ENCODE measurements around the gene SPINT1. TPM values are rescaled to one million over a fixed set of nuclear protein-coding genes. Genes with fewer than 3 reads are reported as not detected.

The SPINT1 gene
- total RNA-seq, 1 donor from 2014 or later = 0.90 TPM

GRCh38 chr15:40891810-40892446 lies 48.1 kb downstream of the SPINT1 start:
- peak; percentile 18 to 61 for DNase-seq (ENCODE audit: low read depth in 2 of 2)

- no peak for DNase-seq (ENCODE audit: low read depth in 2 of 2)
Measured at GRCh38 chr15:40892447-40893012, 48.7 kb downstream of the SPINT1 start.

GRCh38 chr15:40893019-40893670 lies 49.3 kb downstream of the SPINT1 start:
- no peak for DNase-seq (ENCODE audit: low read depth in 2 of 2)

- peak; percentile 94 to 98 for DNase-seq (ENCODE audit: low read depth in 2 of 2)
Measured at GRCh38 chr15:40893733-40894680, 50.2 kb downstream of the SPINT1 start, which contains the start of gene VPS18. Gene VPS18, plus strand, starts transcription at chr15:40894450. Its CDS starts 319 bp downstream, at chr15:40894769.

GRCh38 chr15:40894681-40895448 lies 51.0 kb downstream of the SPINT1 start:
- peak; percentile 46 to 80 for DNase-seq (ENCODE audit: low read depth in 2 of 2)

GRCh38 chr15:40899536-40900207 lies 55.8 kb downstream of the SPINT1 start:
- no peak for DNase-seq (ENCODE audit: low read depth in 2 of 2)

GRCh38 chr15:40900256-40901052 lies 56.6 kb downstream of the SPINT1 start:
- no peak for DNase-seq (ENCODE audit: low read depth in 2 of 2)

- no peak for DNase-seq (ENCODE audit: low read depth in 2 of 2)
Measured at GRCh38 chr15:40901053-40901443, 57.2 kb downstream of the SPINT1 start.

- DNase-seq (ENCODE audit: low read depth in 2 of 2) = no peak
Measured at GRCh38 chr15:40902605-40903561, 59.0 kb downstream of the SPINT1 start.

- DNase-seq (ENCODE audit: low read depth in 2 of 2) = no peak
Measured at GRCh38 chr15:40904552-40905201, 60.8 kb downstream of the SPINT1 start.

- DNase-seq (ENCODE audit: low read depth in 2 of 2) = peak; percentile 93 to 99
Measured at GRCh38 chr15:40906091-40906990, 62.5 kb downstream of the SPINT1 start.

- peak; percentile 74 to 93 for DNase-seq (ENCODE audit: low read depth in 2 of 2)
Measured at GRCh38 chr15:40906991-40907802, 63.3 kb downstream of the SPINT1 start.

Data from dermis microvascular lymphatic vessel endothelial cell (primary cell).